GM12878 (cell line): ENCODE results near the gene TTLL3. TPM values are rescaled to one million over a fixed set of nuclear protein-coding genes. Genes with fewer than 3 reads are reported as not detected.

Experiments used
- ATAC-seq: fragments of 200-7000 bp; cut with Tn5 transposase; 3 replicates; pipeline ENCODE4 v1.9.1; 2020; ENCODE audit warnings: mild to moderate bottlenecking, moderate library complexity
- BruUV-seq: library from RNA; stranded (reverse); fragments of 400-500 nt; replicated peaks from 2 replicates; lab custom pipeline; 2021; lab: Mats Ljungman, UMichigan
- CTCF ChIA-PET: fragments of 300-600 bp; sonication (Branson Sonifier 250); formaldehyde crosslinking; extraction: SDS; loops from one replicate; lab custom pipeline; 2021; ENCODE audit warnings: inconsistent platforms; lab: Yijun Ruan, JAX
- POLR2A ChIA-PET: fragments of 350-600 bp; formaldehyde crosslinking; extraction: SDS; loops from one replicate; lab custom pipeline; 2021; ENCODE audit warnings: inconsistent platforms; lab: Charles Lee
- RAD21 ChIA-PET: fragments of 300-600 bp; sonication (Branson Sonifier 250); formaldehyde crosslinking; loops from one replicate; lab custom pipeline; 2023; ENCODE audit warnings: antibody characterized with exemption; ENCODE audit not compliant: unreplicated experiment; lab: Charles Lee
- SMC1A ChIA-PET: fragments of 300-600 bp; sonication (Branson Sonifier 250); formaldehyde crosslinking; loops from one replicate; lab custom pipeline; 2023; ENCODE audit not compliant: unreplicated experiment, uncharacterized antibody; lab: Charles Lee
- DNase-seq: peaks from one replicate; pipeline ENCODE4 v3.0.0-alpha.2; 2011; ENCODE audit warnings: low read depth, low spot score
- FAIRE-seq: peaks from 3 replicates; lab custom pipeline; 2011; peaks lifted over from hg19 to GRCh38; lab: Jason Lieb, UNC
- H2AFZ ChIP-seq: 2 replicates; pipeline ENCODE4 v1.6.0; 2011; ENCODE audit warnings: low read depth, low read length, control low read depth; ENCODE audit not compliant: control insufficient read depth
- H3K27ac ChIP-seq: 2 replicates; pipeline ENCODE4 v1.5.1; 2011; ENCODE audit warnings: control low read depth; ENCODE audit not compliant: control insufficient read depth, insufficient read depth
- H3K27me3 ChIP-seq, 2 experiments: replicated peaks in 1 of 2; 2 replicates each; pipeline versions ENCODE4 v1.6.0 to v1.6.1; 2011; ENCODE audit warnings: low read length in 1 of 2; ENCODE audit not compliant: control insufficient read depth in 2 of 2, insufficient read depth in 2 of 2
- H3K36me3 ChIP-seq, 2 experiments: 2 replicates each; pipeline ENCODE4 v1.5.1; 2011; ENCODE audit warnings: low read length in 1 of 2; ENCODE audit not compliant: control insufficient read depth in 2 of 2, insufficient read depth in 2 of 2
- H3K4me1 ChIP-seq: 2 replicates; pipeline ENCODE4 v1.6.1; 2011; ENCODE audit warnings: mild to moderate bottlenecking, low read length, moderate library complexity, mixed read lengths; ENCODE audit not compliant: control insufficient read depth, insufficient read depth
- H3K4me2 ChIP-seq: 2 replicates; pipeline ENCODE4 v1.6.0; 2011; ENCODE audit warnings: control low read depth; ENCODE audit not compliant: control insufficient read depth, insufficient read depth
- H3K4me3 ChIP-seq: fragments of 200-600 bp; sonication (generic); 2 replicates; pipeline ENCODE4 v1.5.1; 2016
- H3K79me2 ChIP-seq: 2 replicates; pipeline ENCODE4 v1.6.0; 2011; ENCODE audit warnings: low read length; ENCODE audit not compliant: control insufficient read depth, insufficient read depth
- H3K9ac ChIP-seq: 2 replicates; pipeline ENCODE4 v1.8.0; 2011; ENCODE audit warnings: low read length, control low read depth, mixed read lengths; ENCODE audit not compliant: control insufficient read depth, insufficient read depth
- H3K9me3 ChIP-seq: replicated peaks from 3 replicates; pipeline ENCODE4 v1.5.1; 2011; ENCODE audit warnings: mild to moderate bottlenecking, low read length; ENCODE audit not compliant: control insufficient read depth, insufficient read depth
- H4K20me1 ChIP-seq: 2 replicates; pipeline ENCODE4 v1.6.0; 2011; ENCODE audit not compliant: control insufficient read depth, insufficient read depth
- ASH2L ChIP-seq: fragments of 300-600, 200-600 bp; sonication (generic); IDR thresholded peaks from 2 replicates; pipeline ENCODE4 v1.6.1; 2017; ENCODE audit warnings: low read depth, mild to moderate bottlenecking, borderline replicate concordance
- BACH1 ChIP-seq: fragments of 450-650 bp; IDR thresholded peaks from 2 replicates; pipeline ENCODE4 v1.6.1; 2017; ENCODE audit warnings: mild to moderate bottlenecking, borderline replicate concordance
- CHD4 ChIP-seq: fragments of 200-600 bp; sonication (generic); IDR thresholded peaks from 2 replicates; pipeline ENCODE4 v1.6.1; 2016; ENCODE audit warnings: mild to moderate bottlenecking
- EZH2 ChIP-seq: IDR thresholded peaks from 2 replicates; pipeline ENCODE4 v1.6.1; 2012; ENCODE audit warnings: low read depth, mild to moderate bottlenecking, control low read depth, inconsistent platforms, low read length, borderline replicate concordance; ENCODE audit not compliant: control insufficient read depth
- FOS ChIP-seq: IDR thresholded peaks from 3 replicates; pipeline ENCODE4 v1.6.1; 2011; ENCODE audit warnings: borderline replicate concordance; ENCODE audit not compliant: insufficient read length; ENCODE audit errors: extremely low read depth
- IKZF1 ChIP-seq: fragments of 450-650 bp; conservative IDR thresholded peaks from 2 replicates; pipeline ENCODE4 v1.6.1; 2017; ENCODE audit warnings: antibody characterized with exemption, mild to moderate bottlenecking
- IRF5 ChIP-seq: fragments of 450-650 bp; IDR thresholded peaks from 2 replicates; pipeline ENCODE4 v1.6.1; 2017; ENCODE audit warnings: borderline replicate concordance
- KLF5 ChIP-seq: fragments of 450-650 bp; IDR thresholded peaks from 2 replicates; pipeline ENCODE4 v1.6.1; 2014; ENCODE audit warnings: mild to moderate bottlenecking; ENCODE audit not compliant: partially characterized antibody
- MTA2 ChIP-seq: fragments of 450-650 bp; IDR thresholded peaks from 2 replicates; pipeline ENCODE4 v1.6.1; 2016; ENCODE audit warnings: low read depth, mild to moderate bottlenecking, moderate library complexity
- NBN ChIP-seq: fragments of 450-650 bp; IDR thresholded peaks from 2 replicates; pipeline ENCODE4 v1.6.1; 2016
- NR2F1 ChIP-seq: fragments of 450-650 bp; conservative IDR thresholded peaks from 2 replicates; pipeline ENCODE4 v1.6.1; 2017; ENCODE audit warnings: mild to moderate bottlenecking
- POLR2A ChIP-seq: IDR thresholded peaks from 2 replicates; pipeline ENCODE4 v1.6.1; 2011; ENCODE audit warnings: low read depth, mild to moderate bottlenecking, low read length
- RB1 ChIP-seq: fragments of 450-650 bp; formaldehyde crosslinking; IDR thresholded peaks from 2 replicates; pipeline ENCODE4 v1.6.1; 2017; ENCODE audit warnings: mild to moderate bottlenecking, borderline replicate concordance
- REST ChIP-seq: IDR thresholded peaks from 2 replicates; pipeline ENCODE4 v1.6.1; 2012; ENCODE audit warnings: mild to moderate bottlenecking, low read depth, low read length
- TAF1 ChIP-seq: IDR thresholded peaks from 2 replicates; pipeline ENCODE4 v1.6.1; 2011; ENCODE audit warnings: mild to moderate bottlenecking, low read depth, low read length, borderline replicate concordance
- ZNF207 ChIP-seq: fragments of 450-650 bp; IDR thresholded peaks from 2 replicates; pipeline ENCODE4 v1.6.1; 2014; ENCODE audit warnings: antibody characterized with exemption, mild to moderate bottlenecking, borderline replicate concordance
- ZNF217 ChIP-seq: fragments of 450-650 bp; IDR thresholded peaks from 2 replicates; pipeline ENCODE4 v1.6.1; 2017; ENCODE audit warnings: antibody characterized with exemption, mild to moderate bottlenecking
- WGBS: methylation state at CpG from one replicate; pipeline ENCODE4 v1.1.6; 2016; ENCODE audit warnings: low lambda C conversion rate; ENCODE audit not compliant: insufficient replicate concordance, insufficient coverage; ENCODE audit errors: missing lambda C conversion rate; 5-methylcytosine and 5-hydroxymethylcytosine counted together
- in situ Hi-C: fragments of 300-500 bp; cut with MboI; formaldehyde crosslinking; loops from 9 replicates; pipeline ENCODE4 v1.14.3; 2018; ENCODE audit warnings: mixed read lengths
- intact Hi-C: fragments of 100-400 bp; cut with micrococcal nuclease; formaldehyde crosslinking; loops from one replicate; pipeline ENCODE4 v1.14.2; 2022; ENCODE audit not compliant: unreplicated experiment
- polyA plus RNA-seq, 11 experiments: library from polyadenylated mRNA; depleted of rRNA in 4 of 11; unstranded in 6 of 11; stranded (reverse) in 5 of 11; fragments of >200 nt; fragmentation: Nextera tagmentation in 4 of 11; fragmentation: Illumina TruSeq in 1 of 11; extraction: Ambion mirVana in 4 of 11; extraction: Trizol in 1 of 11; gene quantifications; 1 replicate in 1 of 11; 2 replicates in 10 of 11; pipeline versions ENCODE4 v1.2.1 to v1.2.3, GENCODE V29; 2011 to 2016; ENCODE audit warnings: inconsistent platforms in 2 of 11, missing spikeins in 2 of 11, low read depth in 1 of 11
- total RNA-seq, 4 experiments: library from RNA; depleted of rRNA in 3 of 4; stranded (reverse); fragments of >200 nt in 3 of 4; fragmentation: Illumina TruSeq in 1 of 4; extraction: Trizol in 1 of 4; gene quantifications; 2 replicates each; pipeline versions ENCODE4 v1.2.1 to v1.2.3, GENCODE V29; 2013 to 2021

Gene TTLL3
- total and polyA plus RNA-seq, 10 of the 15 experiments (the other 5 are each of a cell fraction or from before 2014, with no cell fraction given): 4.2 to 51.3 (median 18.9) TPM

- WGBS: 92% methylated on average over 6 of the region's 6 CpGs
- H3K27ac ChIP-seq: no peak overlapping the region
- TF ChIP-seq EZH2 (no peak), NBN (no peak), FOS (no peak), IKZF1 (no peak), POLR2A (no peak), IRF5 (no peak), REST (no peak), ZNF207 (no peak), KLF5 (no peak), TAF1 (no peak), ZNF217 (no peak), RB1 (no peak), NR2F1 (no peak), CHD4 (no peak), ASH2L (no peak), BACH1 (no peak), MTA2 (no peak)
- DNase-seq (no peak), ATAC-seq (no peak), FAIRE-seq (no peak)
- H2AFZ ChIP-seq: no peak overlapping the region
- ChIA-PET RAD21 (no interaction called here), POLR2A (interaction anchor here (1.5 kb wide), 1 partner anchor 88 kb away, joined by 3 read pairs; no protein-coding TSS in a partner anchor), CTCF (interaction anchor here (0.6 to 1.0 kb wide), 2 partner anchors 20 to 380 kb away, joined by 3 read pairs; no protein-coding TSS in a partner anchor), SMC1A (no interaction called here)
- H3K27me3 ChIP-seq: no peaks in the 10 kb centered on the region
- no TSS peak for BruUV-seq
- in situ Hi-C loops (no loop called here), intact Hi-C loops (no loop called here)
- peaks cover 8 to 10% of the 10 kb centered on the region in 2 experiments; a peak in 3 of 4 replicates for H3K36me3 ChIP-seq
- peaks cover 7% of the 10 kb centered on the region for H3K4me1 ChIP-seq
- H3K9ac ChIP-seq: no peak overlapping the region
- H3K4me2 ChIP-seq: no peak overlapping the region
- H4K20me1 ChIP-seq: no peaks in the 10 kb centered on the region
- no peak overlapping the region for H3K4me3 ChIP-seq
- H3K9me3 ChIP-seq: no peaks in the 10 kb centered on the region
- peaks cover 20% of the 10 kb centered on the region for H3K79me2 ChIP-seq
These were observed 22.3 kb upstream of the TTLL3 start for GRCh38 chr3:9787714-9788113.
